GM12878 (cell line): ENCODE measurements around the gene IGFBP6. TPM values are rescaled to one million over a fixed set of nuclear protein-coding genes. Genes with fewer than 3 reads are reported as not detected.

Experiments
- ATAC-seq: fragments of 200-7000 bp; cut with Tn5 transposase; 3 replicates; pipeline ENCODE4 v1.9.1; 2020; ENCODE audit warnings: mild to moderate bottlenecking, moderate library complexity
- BruUV-seq: library from RNA; stranded (reverse); fragments of 400-500 nt; replicated peaks from 2 replicates; lab custom pipeline; 2021; lab: Mats Ljungman, UMichigan
- CTCF ChIA-PET: fragments of 300-600 bp; sonication (Branson Sonifier 250); formaldehyde crosslinking; extraction: SDS; loops from one replicate; lab custom pipeline; 2021; ENCODE audit warnings: inconsistent platforms; lab: Yijun Ruan, JAX
- POLR2A ChIA-PET: fragments of 350-600 bp; formaldehyde crosslinking; extraction: SDS; loops from one replicate; lab custom pipeline; 2021; ENCODE audit warnings: inconsistent platforms; lab: Charles Lee
- RAD21 ChIA-PET: fragments of 300-600 bp; sonication (Branson Sonifier 250); formaldehyde crosslinking; loops from one replicate; lab custom pipeline; 2023; ENCODE audit warnings: antibody characterized with exemption; ENCODE audit not compliant: unreplicated experiment; lab: Charles Lee
- SMC1A ChIA-PET: fragments of 300-600 bp; sonication (Branson Sonifier 250); formaldehyde crosslinking; loops from one replicate; lab custom pipeline; 2023; ENCODE audit not compliant: unreplicated experiment, uncharacterized antibody; lab: Charles Lee
- DNase-seq: peaks from one replicate; pipeline ENCODE4 v3.0.0-alpha.2; 2011; ENCODE audit warnings: low read depth, low spot score
- FAIRE-seq: peaks from 3 replicates; lab custom pipeline; 2011; peaks lifted over from hg19 to GRCh38; lab: Jason Lieb, UNC
- H2AFZ ChIP-seq: 2 replicates; pipeline ENCODE4 v1.6.0; 2011; ENCODE audit warnings: low read depth, low read length, control low read depth; ENCODE audit not compliant: control insufficient read depth
- H3K27ac ChIP-seq: 2 replicates; pipeline ENCODE4 v1.5.1; 2011; ENCODE audit warnings: control low read depth; ENCODE audit not compliant: control insufficient read depth, insufficient read depth
- H3K27me3 ChIP-seq, 2 experiments: replicated peaks in 1 of 2; 2 replicates each; pipeline versions ENCODE4 v1.6.0 to v1.6.1; 2011; ENCODE audit warnings: low read length in 1 of 2; ENCODE audit not compliant: control insufficient read depth in 2 of 2, insufficient read depth in 2 of 2
- H3K36me3 ChIP-seq, 2 experiments: 2 replicates each; pipeline ENCODE4 v1.5.1; 2011; ENCODE audit warnings: low read length in 1 of 2; ENCODE audit not compliant: control insufficient read depth in 2 of 2, insufficient read depth in 2 of 2
- H3K4me1 ChIP-seq: 2 replicates; pipeline ENCODE4 v1.6.1; 2011; ENCODE audit warnings: mild to moderate bottlenecking, low read length, moderate library complexity, mixed read lengths; ENCODE audit not compliant: control insufficient read depth, insufficient read depth
- H3K4me2 ChIP-seq: 2 replicates; pipeline ENCODE4 v1.6.0; 2011; ENCODE audit warnings: control low read depth; ENCODE audit not compliant: control insufficient read depth, insufficient read depth
- H3K4me3 ChIP-seq: fragments of 200-600 bp; sonication (generic); 2 replicates; pipeline ENCODE4 v1.5.1; 2016
- H3K79me2 ChIP-seq: 2 replicates; pipeline ENCODE4 v1.6.0; 2011; ENCODE audit warnings: low read length; ENCODE audit not compliant: control insufficient read depth, insufficient read depth
- H3K9ac ChIP-seq: 2 replicates; pipeline ENCODE4 v1.8.0; 2011; ENCODE audit warnings: low read length, control low read depth, mixed read lengths; ENCODE audit not compliant: control insufficient read depth, insufficient read depth
- H3K9me3 ChIP-seq: replicated peaks from 3 replicates; pipeline ENCODE4 v1.5.1; 2011; ENCODE audit warnings: mild to moderate bottlenecking, low read length; ENCODE audit not compliant: control insufficient read depth, insufficient read depth
- H4K20me1 ChIP-seq: 2 replicates; pipeline ENCODE4 v1.6.0; 2011; ENCODE audit not compliant: control insufficient read depth, insufficient read depth
- DPF2 ChIP-seq: fragments of 450-650 bp; IDR thresholded peaks from 2 replicates; pipeline ENCODE4 v1.6.1; 2017; ENCODE audit warnings: mild to moderate bottlenecking
- ELK1 ChIP-seq: IDR thresholded peaks from 2 replicates; pipeline ENCODE4 v1.6.1; 2012; ENCODE audit warnings: low read depth, low read length, improper control_type of control experiment
- LARP7 ChIP-seq: fragments of 450-650 bp; IDR thresholded peaks from 2 replicates; pipeline ENCODE4 v1.6.1; 2017; ENCODE audit warnings: mild to moderate bottlenecking
- PAX5 ChIP-seq: IDR thresholded peaks from 2 replicates; pipeline ENCODE4 v1.6.1; 2011; ENCODE audit warnings: low read depth, low read length, borderline replicate concordance
- RAD51 ChIP-seq: fragments of 450-650 bp; IDR thresholded peaks from 2 replicates; pipeline ENCODE4 v1.6.1; 2016; ENCODE audit warnings: moderate library complexity, mild to moderate bottlenecking, inconsistent platforms
- RCOR1 ChIP-seq: conservative IDR thresholded peaks from 2 replicates; pipeline ENCODE4 v1.6.1; 2012; ENCODE audit warnings: low read depth, low read length, improper control_type of control experiment
- RFX5 ChIP-seq: IDR thresholded peaks from 2 replicates; pipeline ENCODE4 v1.6.1; 2011; ENCODE audit warnings: low read depth, low read length, improper control_type of control experiment
- YY1 ChIP-seq: IDR thresholded peaks from 2 replicates; pipeline ENCODE4 v1.6.1; 2011; ENCODE audit warnings: low read depth, mild to moderate bottlenecking, low read length
- WGBS: methylation state at CpG from one replicate; pipeline ENCODE4 v1.1.6; 2016; ENCODE audit warnings: low lambda C conversion rate; ENCODE audit not compliant: insufficient replicate concordance, insufficient coverage; ENCODE audit errors: missing lambda C conversion rate; 5-methylcytosine and 5-hydroxymethylcytosine counted together
- in situ Hi-C: fragments of 300-500 bp; cut with MboI; formaldehyde crosslinking; loops from 9 replicates; pipeline ENCODE4 v1.14.3; 2018; ENCODE audit warnings: mixed read lengths
- intact Hi-C: fragments of 100-400 bp; cut with micrococcal nuclease; formaldehyde crosslinking; loops from one replicate; pipeline ENCODE4 v1.14.2; 2022; ENCODE audit not compliant: unreplicated experiment
- polyA plus RNA-seq, 11 experiments: library from polyadenylated mRNA; depleted of rRNA in 4 of 11; unstranded in 6 of 11; stranded (reverse) in 5 of 11; fragments of >200 nt; fragmentation: Nextera tagmentation in 4 of 11; fragmentation: Illumina TruSeq in 1 of 11; extraction: Ambion mirVana in 4 of 11; extraction: Trizol in 1 of 11; gene quantifications; 1 replicate in 1 of 11; 2 replicates in 10 of 11; pipeline versions ENCODE4 v1.2.1 to v1.2.3, GENCODE V29; 2011 to 2016; ENCODE audit warnings: inconsistent platforms in 2 of 11, missing spikeins in 2 of 11, low read depth in 1 of 11
- total RNA-seq, 4 experiments: library from RNA; depleted of rRNA in 3 of 4; stranded (reverse); fragments of >200 nt in 3 of 4; fragmentation: Illumina TruSeq in 1 of 4; extraction: Trizol in 1 of 4; gene quantifications; 2 replicates each; pipeline versions ENCODE4 v1.2.1 to v1.2.3, GENCODE V29; 2013 to 2021
- TF ChIP-seq, protein P1 (sequence below): IDR thresholded peaks from 2 replicates; pipeline ENCODE4 v1.6.1; 2011; ENCODE audit warnings: low read depth, low read length, improper control_type of control experiment, borderline replicate concordance
- TF ChIP-seq, protein P2 (sequence below): fragments of 450-650 bp; formaldehyde crosslinking; IDR thresholded peaks from 2 replicates; pipeline ENCODE4 v1.4.0; 2022; ENCODE audit warnings: mild to moderate bottlenecking, moderate library complexity

Gene IGFBP6
- total and polyA plus RNA-seq, 10 of the 15 experiments (the other 5 are each of a cell fraction or from before 2014, with no cell fraction given): 0.09 to 0.87 (median 0.56) TPM; not detected in 3

- Histone ChIP-seq H4K20me1 (no peaks in the 10 kb centered on the region), H3K4me3 (no peak overlapping the region), H3K27me3 (peaks cover 0 to 6% of the 10 kb centered on the region in 2 experiments; a peak in 3 of 4 replicates), H3K79me2 (no peaks in the 10 kb centered on the region), H3K9me3 (no peaks in the 10 kb centered on the region), H3K27ac (no peak overlapping the region), H3K4me2 (no peak overlapping the region), H3K36me3 (no peaks in the 10 kb centered on the region), H3K4me1 (peaks cover 9% of the 10 kb centered on the region), H3K9ac (no peak overlapping the region), H2AFZ (no peak overlapping the region)
- intact Hi-C loops: loop anchor here (5.0 kb wide), 1 partner anchor 44 kb away; the partner anchor contains the start of gene TNS2
- DNase-seq (no peak), ATAC-seq (no peak), FAIRE-seq (no peak)
- no TSS peak for BruUV-seq
- TF ChIP-seq PAX5: no peak
- no peak for TF ChIP-seq RCOR1
- TF ChIP-seq LARP7: no peak
- ChIA-PET POLR2A (interaction anchor here (0.5 kb wide), 1 partner anchor 151 kb away, joined by 4 read pairs; no protein-coding TSS in a partner anchor), CTCF (interaction anchor here (3.2 to 11.8 kb wide), 2 partner anchors 15 to 29 kb away, joined by 24 to 177 read pairs; partner anchors contain the start of gene SPRYD3), RAD21 (no interaction called here), SMC1A (no interaction called here)
- in situ Hi-C loops: no loop called here
- 54% methylated on average over 11 of the region's 11 CpGs for WGBS
Measured at GRCh38 chr12:53096089-53096741, 1.3 kb upstream of the IGFBP6 start.

DNA sequence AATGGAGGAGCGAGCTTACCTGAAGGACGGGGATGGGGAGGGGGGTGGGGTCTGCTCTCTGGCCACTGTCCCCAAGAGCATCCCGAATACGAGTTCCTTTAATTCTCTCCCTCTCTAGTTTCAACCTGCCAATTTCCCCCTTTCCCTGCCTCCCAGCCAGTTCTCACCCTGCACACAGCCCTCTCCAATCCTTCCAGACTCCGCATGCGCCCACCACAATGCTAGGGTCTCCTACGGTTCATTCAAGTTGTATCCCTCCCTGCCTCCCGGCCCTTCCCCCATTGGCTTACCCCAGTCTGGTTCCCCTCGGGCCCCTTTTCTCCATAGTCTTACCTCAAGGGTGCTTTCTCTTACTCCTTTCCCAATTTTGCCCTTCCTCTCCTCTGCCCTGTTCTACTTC is 708 bp upstream of the IGFBP6 start:
- ChIA-PET SMC1A (interaction anchor here (0.6 kb wide), 1 partner anchor 31 kb away, joined by 4 read pairs; no protein-coding TSS in a partner anchor), CTCF (interaction anchor here (11.8 kb wide), 1 partner anchor 15 kb away, joined by 177 read pairs; the partner anchor contains the start of gene SPRYD3), RAD21 (interaction anchor here (4.7 kb wide), 1 partner anchor 31 kb away, joined by 84 read pairs; no protein-coding TSS in a partner anchor)
- TF ChIP-seq, protein P1, sequence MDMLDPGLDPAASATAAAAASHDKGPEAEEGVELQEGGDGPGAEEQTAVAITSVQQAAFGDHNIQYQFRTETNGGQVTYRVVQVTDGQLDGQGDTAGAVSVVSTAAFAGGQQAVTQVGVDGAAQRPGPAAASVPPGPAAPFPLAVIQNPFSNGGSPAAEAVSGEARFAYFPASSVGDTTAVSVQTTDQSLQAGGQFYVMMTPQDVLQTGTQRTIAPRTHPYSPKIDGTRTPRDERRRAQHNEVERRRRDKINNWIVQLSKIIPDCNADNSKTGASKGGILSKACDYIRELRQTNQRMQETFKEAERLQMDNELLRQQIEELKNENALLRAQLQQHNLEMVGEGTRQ: no peak
- TF ChIP-seq ELK1 (no peak), YY1 (no peak), DPF2 (no peak), RFX5 (no peak), RAD51 (no peak)
- TF ChIP-seq, protein P2, sequence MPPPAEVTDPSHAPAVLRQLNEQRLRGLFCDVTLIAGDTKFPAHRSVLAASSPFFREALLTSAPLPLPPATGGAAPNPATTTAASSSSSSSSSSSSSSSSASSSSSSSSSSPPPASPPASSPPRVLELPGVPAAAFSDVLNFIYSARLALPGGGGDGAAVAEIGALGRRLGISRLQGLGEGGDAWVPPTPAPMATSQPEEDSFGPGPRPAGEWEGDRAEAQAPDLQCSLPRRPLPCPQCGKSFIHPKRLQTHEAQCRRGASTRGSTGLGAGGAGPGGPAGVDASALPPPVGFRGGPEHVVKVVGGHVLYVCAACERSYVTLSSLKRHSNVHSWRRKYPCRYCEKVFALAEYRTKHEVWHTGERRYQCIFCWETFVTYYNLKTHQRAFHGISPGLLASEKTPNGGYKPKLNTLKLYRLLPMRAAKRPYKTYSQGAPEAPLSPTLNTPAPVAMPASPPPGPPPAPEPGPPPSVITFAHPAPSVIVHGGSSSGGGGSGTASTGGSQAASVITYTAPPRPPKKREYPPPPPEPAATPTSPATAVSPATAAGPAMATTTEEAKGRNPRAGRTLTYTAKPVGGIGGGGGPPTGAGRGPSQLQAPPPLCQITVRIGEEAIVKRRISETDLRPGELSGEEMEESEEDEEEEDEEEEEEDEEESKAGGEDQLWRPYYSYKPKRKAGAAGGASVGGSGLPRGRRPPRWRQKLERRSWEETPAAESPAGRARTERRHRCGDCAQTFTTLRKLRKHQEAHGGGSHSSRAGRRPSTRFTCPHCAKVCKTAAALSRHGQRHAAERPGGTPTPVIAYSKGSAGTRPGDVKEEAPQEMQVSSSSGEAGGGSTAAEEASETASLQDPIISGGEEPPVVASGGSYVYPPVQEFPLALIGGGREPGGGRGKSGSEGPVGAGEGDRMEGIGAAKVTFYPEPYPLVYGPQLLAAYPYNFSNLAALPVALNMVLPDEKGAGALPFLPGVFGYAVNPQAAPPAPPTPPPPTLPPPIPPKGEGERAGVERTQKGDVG (CRISPR knock-in tag): no peak

More for the DNA sequence above, 708 bp upstream of the IGFBP6 start:
- Histone ChIP-seq H4K20me1 (no peaks in the 10 kb centered on the region), H2AFZ (no peak overlapping the region), H3K4me2 (no peak overlapping the region), H3K9ac (no peak overlapping the region), H3K9me3 (no peaks in the 10 kb centered on the region), H3K36me3 (no peaks in the 10 kb centered on the region), H3K79me2 (no peaks in the 10 kb centered on the region), H3K4me1 (peaks cover 9% of the 10 kb centered on the region), H3K27ac (no peak overlapping the region), H3K4me3 (no peak overlapping the region), H3K27me3 (peaks cover 0 to 6% of the 10 kb centered on the region in 2 experiments; a peak in 2 of 4 replicates)
- no TSS peak for BruUV-seq
- FAIRE-seq (no peak), DNase-seq (no peak), ATAC-seq (no peak)
- POLR2A ChIA-PET: no interaction called here
- WGBS: 48% methylated on average over 7 of the region's 9 CpGs
- intact Hi-C loops (loop anchor here (5.0 kb wide), 1 partner anchor 44 kb away; the partner anchor contains the start of gene TNS2), in situ Hi-C loops (no loop called here)
